K562 (cell line): ENCODE measurements around the gene USP35. TPM values are rescaled to one million over a fixed set of nuclear protein-coding genes. Genes with fewer than 3 reads are reported as not detected.

Experiments
- BMI1 ChIP-seq: fragments of 150-350 bp; IDR thresholded peaks from 2 replicates; pipeline ENCODE4 v1.6.1; 2014; ENCODE audit warnings: low read length
- CC2D1A ChIP-seq: fragments of 450-650 bp; IDR thresholded peaks from 2 replicates; pipeline ENCODE4 v1.6.1; 2017; ENCODE audit warnings: mild to moderate bottlenecking
- CHD4 ChIP-seq: fragments of 200-600 bp; sonication (generic); IDR thresholded peaks from 3 replicates; pipeline ENCODE4 v1.6.1; 2012; ENCODE audit warnings: low read depth, mild to moderate bottlenecking, mixed read lengths, low read length, inconsistent platforms; ENCODE audit not compliant: insufficient read depth, insufficient replicate concordance, poor library complexity, severe bottlenecking
- CREB3L1 ChIP-seq: fragments of 450-650 bp; IDR thresholded peaks from 2 replicates; pipeline ENCODE4 v1.6.1; 2014; ENCODE audit warnings: low read depth, mild to moderate bottlenecking, moderate library complexity, borderline replicate concordance
- FOXP4 ChIP-seq: sonication (generic); formaldehyde crosslinking; IDR thresholded peaks from 2 replicates; pipeline ENCODE4 v1.8.0; 2022; ENCODE audit warnings: mild to moderate bottlenecking, missing genetic modification reagents, borderline replicate concordance
- HDAC1 ChIP-seq, 2 experiments: fragments of 450-650 bp; IDR thresholded peaks; 2 replicates each; pipeline ENCODE4 v1.6.1; 2016 to 2017; ENCODE audit warnings: inconsistent platforms in 1 of 2, mild to moderate bottlenecking in 1 of 2, moderate library complexity in 1 of 2
- KAT7 ChIP-seq: sonication (generic); formaldehyde crosslinking; IDR thresholded peaks from 2 replicates; pipeline ENCODE4 v1.8.0; 2022; ENCODE audit warnings: missing genetic modification reagents, mild to moderate bottlenecking, borderline replicate concordance
- LCOR ChIP-seq: sonication (generic); formaldehyde crosslinking; IDR thresholded peaks from 2 replicates; pipeline ENCODE4 v1.8.0; 2022; ENCODE audit warnings: mild to moderate bottlenecking, missing genetic modification reagents
- MBD2 ChIP-seq: sonication (generic); IDR thresholded peaks from 2 replicates; pipeline ENCODE4 v1.6.1; 2016; ENCODE audit warnings: low read depth, borderline replicate concordance
- MEF2D ChIP-seq: conservative IDR thresholded peaks from 2 replicates; pipeline ENCODE4 v1.6.1; 2016; ENCODE audit warnings: low read depth, missing genetic modification characterization, missing compliant biosample characterization
- NBN ChIP-seq: fragments of 450-650 bp; IDR thresholded peaks from 2 replicates; pipeline ENCODE4 v1.6.1; 2016; ENCODE audit warnings: low read depth, mild to moderate bottlenecking
- RB1 ChIP-seq: fragments of 450-650 bp; IDR thresholded peaks from 2 replicates; pipeline ENCODE4 v1.6.1; 2017; ENCODE audit warnings: low read depth, mild to moderate bottlenecking
- TEAD1 ChIP-seq, 2 experiments: fragments of 450-650 bp in 1 of 2; sonication (generic) in 1 of 2; formaldehyde crosslinking; IDR thresholded peaks; 2 replicates each; pipeline versions ENCODE4 v1.4.0 to v1.8.0; 2020 to 2022; ENCODE audit warnings: mild to moderate bottlenecking in 2 of 2, missing genetic modification reagents in 1 of 2
- TEAD4 ChIP-seq, 2 experiments: sonication (generic) in 1 of 2; formaldehyde crosslinking in 1 of 2; IDR thresholded peaks; 2 replicates each; pipeline versions ENCODE4 v1.6.1 to v1.8.0; 2012 to 2022; ENCODE audit warnings: borderline replicate concordance in 1 of 2, inconsistent platforms in 1 of 2, low read length in 1 of 2, mild to moderate bottlenecking in 1 of 2, missing genetic modification reagents in 1 of 2
- TRIM28 ChIP-seq: fragments of 450-650 bp; IDR thresholded peaks from 2 replicates; pipeline ENCODE4 v1.6.1; 2017
- ZBED1 ChIP-seq: IDR thresholded peaks from 2 replicates; pipeline ENCODE4 v1.6.1; 2014
- ZBTB17 ChIP-seq: fragments of 450-650 bp; formaldehyde crosslinking; IDR thresholded peaks from 2 replicates; pipeline ENCODE4 v1.4.0; 2020; ENCODE audit warnings: mild to moderate bottlenecking
- ZBTB7A ChIP-seq: IDR thresholded peaks from 2 replicates; pipeline ENCODE4 v1.6.1; 2011; ENCODE audit warnings: low read depth, mild to moderate bottlenecking, low read length, moderate library complexity, borderline replicate concordance; ENCODE audit not compliant: control insufficient read depth
- ZBTB9 ChIP-seq: fragments of 450-650 bp; formaldehyde crosslinking; IDR thresholded peaks from 2 replicates; pipeline ENCODE4 v1.4.0; 2020; ENCODE audit warnings: mild to moderate bottlenecking, moderate library complexity
- ZFP36 ChIP-seq: fragments of 150-350 bp; IDR thresholded peaks from 2 replicates; pipeline ENCODE4 v1.6.1; 2018; ENCODE audit warnings: low read length, low read depth; ENCODE audit not compliant: partially characterized antibody
- ZFPM2 ChIP-seq: fragments of 250-450 bp; sonication (Bioruptor Pico); IDR thresholded peaks from 2 replicates; pipeline ENCODE4 v1.5.1; 2022; ENCODE audit warnings: mild to moderate bottlenecking
- ZFX ChIP-seq: sonication (generic); formaldehyde crosslinking; IDR thresholded peaks from 2 replicates; pipeline ENCODE4 v1.8.0; 2022; ENCODE audit warnings: mild to moderate bottlenecking, missing genetic modification reagents, moderate library complexity
- ZNF274 ChIP-seq: IDR thresholded peaks from 2 replicates; pipeline ENCODE4 v1.6.1; 2011; ENCODE audit warnings: low read depth, mild to moderate bottlenecking, low read length, moderate library complexity, borderline replicate concordance
- ZNF316 ChIP-seq: fragments of 450-650 bp; IDR thresholded peaks from 2 replicates; pipeline ENCODE4 v1.6.1; 2016
- polyA plus RNA-seq, 8 experiments: library from polyadenylated mRNA; depleted of rRNA in 4 of 8; stranded (reverse) in 5 of 8; unstranded in 3 of 8; fragments of >200 nt; fragmentation: Nextera tagmentation in 2 of 8; fragmentation: Illumina TruSeq in 1 of 8; extraction: Ambion mirVana in 2 of 8; extraction: Trizol in 1 of 8; gene quantifications; 2 replicates each; pipeline versions ENCODE4 v1.2.1 to v1.2.3, GENCODE V29; 2011 to 2014; ENCODE audit warnings: inconsistent platforms in 1 of 8, missing spikeins in 1 of 8
- total RNA-seq, 7 experiments: library from RNA; depleted of rRNA in 6 of 7; stranded (reverse); fragments of >200 nt in 6 of 7; fragmentation: Illumina TruSeq in 2 of 7; extraction: Trizol in 2 of 7; gene quantifications; 2 replicates each; pipeline versions ENCODE4 v1.2.1 to v1.2.3, GENCODE V29; 2011 to 2021; ENCODE audit warnings: low replicate concordance in 1 of 7

Gene USP35
- total and polyA plus RNA-seq, 9 of the 15 experiments (the other 6 are each of a cell fraction or from before 2014, with no cell fraction given), result 0.01 to 4.8 (median 3.6) TPM

GRCh38 chr11:78188286-78189173, at the start of gene USP35, which contains the start of gene KCTD21 (continued):
- TF ChIP-seq ZBTB17 (CRISPR knock-in tag) (0 out of 2 replicates have a peak, but pooled peaks have one; percentile 53), MEF2D (tag) (no peak), ZFPM2 (CRISPR knock-in tag) (peak; percentile 89; the same call in 1 of the 2 replicates), FOXP4 (peak; percentile 79; the same call in 1 of the 2 replicates), ZNF316 (peak; percentile 22; the same call in 1 of the 2 replicates), MBD2 (peak; percentile 70), ZFX (CRISPR knock-in tag) (peak; percentile 69), TEAD1 (CRISPR knock-in tag; IDR thresholded peaks at IDR 0.05) (peak in 1 of 2 experiments; percentile 5; a peak in 3 of 4 replicates), NBN (peak; percentile 88), CREB3L1 (peak; percentile 85), TRIM28 (0 out of 2 replicates have a peak, but pooled peaks have one; percentile 47), TEAD4 (IDR thresholded peaks at IDR 0.05; ENCODE audit: low read length) (no peak; the same call in 1 of the 2 replicates), TEAD4 (CRISPR knock-in tag; IDR thresholded peaks at IDR 0.05; ENCODE audit: borderline replicate concordance) (no peak), RB1 (peak; percentile 75; the same call in 1 of the 2 replicates), BMI1 (no peak), ZBED1 (no peak), ZNF274 (no peak), CHD4 (peak; percentile 99), KAT7 (CRISPR knock-in tag) (peak; percentile 96; the same call in 1 of the 2 replicates), ZBTB9 (CRISPR knock-in tag) (peak; percentile 71), ZFP36 (peak; percentile 18), ZBTB7A (peak; percentile 81), HDAC1 (IDR thresholded peaks at IDR 0.05) (peak; percentile 93 to 96; a peak in 3 of 4 replicates), LCOR (CRISPR knock-in tag) (peak; percentile 81), CC2D1A (peak; percentile 71)
